Astrocyte (in vitro differentiated cells and primary cell): ENCODE results near the gene CROCC. TPM values are rescaled to one million over a fixed set of nuclear protein-coding genes. Genes with fewer than 3 reads are reported as not detected.

ENCODE experiments used
- DNase-seq: peaks from one replicate; pipeline ENCODE4 v3.0.0-alpha.2; 2010; ENCODE audit warnings: low read depth
- FAIRE-seq: peaks from 2 replicates; lab custom pipeline; 2011; peaks lifted over from hg19 to GRCh38; lab: Jason Lieb, UNC
- H2AFZ ChIP-seq: 2 replicates; pipeline ENCODE4 v1.6.0; 2012; ENCODE audit warnings: low read depth, low read length, inconsistent platforms
- H3K27ac ChIP-seq: 2 replicates; pipeline ENCODE4 v1.5.1; 2011; ENCODE audit warnings: low read depth, low read length, inconsistent platforms
- H3K27me3 ChIP-seq: 2 replicates; pipeline ENCODE4 v1.6.0; 2011; ENCODE audit warnings: low read length, inconsistent platforms; ENCODE audit not compliant: insufficient read depth
- H3K36me3 ChIP-seq: 2 replicates; pipeline ENCODE4 v1.5.1; 2011; ENCODE audit warnings: low read length, inconsistent platforms; ENCODE audit not compliant: insufficient read depth
- H3K4me1 ChIP-seq: 2 replicates; pipeline ENCODE4 v1.5.1; 2011; ENCODE audit warnings: low read length, inconsistent platforms; ENCODE audit not compliant: insufficient read depth
- H3K4me2 ChIP-seq: 2 replicates; pipeline ENCODE4 v1.6.0; 2012; ENCODE audit warnings: low read length, inconsistent platforms
- H3K4me3 ChIP-seq: 2 replicates; pipeline ENCODE4 v1.5.1; 2011; ENCODE audit warnings: low read depth, mild to moderate bottlenecking, low read length, inconsistent platforms; ENCODE audit not compliant: insufficient read depth
- H3K79me2 ChIP-seq: 2 replicates; pipeline ENCODE4 v1.6.0; 2012; ENCODE audit warnings: mild to moderate bottlenecking, low read length, inconsistent platforms; ENCODE audit not compliant: insufficient read depth
- H3K9ac ChIP-seq: 2 replicates; pipeline ENCODE4 v1.6.0; 2012; ENCODE audit warnings: mild to moderate bottlenecking, low read length, inconsistent platforms
- H3K9me3 ChIP-seq: 2 replicates; pipeline ENCODE4 v1.5.1; 2012; ENCODE audit warnings: low read depth, mild to moderate bottlenecking, low read length, inconsistent platforms; ENCODE audit not compliant: insufficient read depth
- H4K20me1 ChIP-seq: 2 replicates; pipeline ENCODE4 v1.6.0; 2012; ENCODE audit warnings: low read length, inconsistent platforms; ENCODE audit not compliant: insufficient read depth
- H3K27ac Mint-ChIP-seq: one replicate; pipeline ENCODE4 v1.8.0; 2021; ENCODE audit warnings: mild to moderate bottlenecking, mixed read lengths; ENCODE audit not compliant: unreplicated experiment
- H3K27me3 Mint-ChIP-seq: one replicate; pipeline ENCODE4 v1.8.0; 2021; ENCODE audit warnings: low read depth, mixed read lengths; ENCODE audit not compliant: unreplicated experiment
- H3K36me3 Mint-ChIP-seq: one replicate; pipeline ENCODE4 v1.8.0; 2021; ENCODE audit warnings: low read depth, mixed read lengths; ENCODE audit not compliant: unreplicated experiment
- H3K4me1 Mint-ChIP-seq: one replicate; pipeline ENCODE4 v1.8.0; 2021; ENCODE audit warnings: low read depth, mixed read lengths; ENCODE audit not compliant: unreplicated experiment
- H3K4me3 Mint-ChIP-seq: one replicate; pipeline ENCODE4 v1.8.0; 2021; ENCODE audit warnings: mild to moderate bottlenecking, moderate library complexity, mixed read lengths; ENCODE audit not compliant: unreplicated experiment
- H3K9me3 Mint-ChIP-seq: one replicate; pipeline ENCODE4 v1.8.0; 2021; ENCODE audit warnings: mild to moderate bottlenecking, mixed read lengths; ENCODE audit not compliant: unreplicated experiment
- CTCF ChIP-seq: IDR thresholded peaks from 2 replicates; pipeline ENCODE4 v1.5.1; 2011; ENCODE audit warnings: low read depth, mild to moderate bottlenecking, inconsistent platforms, low read length, moderate library complexity; ENCODE audit not compliant: insufficient read depth
- EZH2 ChIP-seq: IDR thresholded peaks from 2 replicates; pipeline ENCODE4 v1.6.1; 2012; ENCODE audit warnings: mild to moderate bottlenecking, low read length, inconsistent platforms; ENCODE audit not compliant: insufficient read depth
- total RNA-seq: library from RNA; stranded (reverse); gene quantifications from 2 replicates; pipeline ENCODE4 v1.2.1, GENCODE V29; 2021

Gene CROCC
- total RNA-seq, 1 donor from 2014 or later, result 12.1 TPM

GRCh38 chr1:16999863-17000262 is 78.1 kb downstream of the CROCC start:
- TF ChIP-seq EZH2 (no peak), CTCF (no peak)
- Histone ChIP-seq H4K20me1 (peaks cover 26% of the 10 kb centered on the region), H3K4me1 (peaks cover 13% of the 10 kb centered on the region), H3K4me2 (no peak overlapping the region), H2AFZ (no peak overlapping the region), H3K79me2 (no peaks in the 10 kb centered on the region), H3K4me3 (no peak overlapping the region), H3K36me3 (peaks cover 10% of the 10 kb centered on the region), H3K9me3 (no peaks in the 10 kb centered on the region), H3K27me3 (no peaks in the 10 kb centered on the region), H3K27ac (no peak overlapping the region), H3K9ac (no peak overlapping the region)
- Mint-ChIP-seq H3K9me3 (no peaks in the 10 kb centered on the region), H3K4me3 (no peak overlapping the region), H3K27ac (no peak overlapping the region), H3K4me1 (no peaks in the 10 kb centered on the region), H3K27me3 (no peaks in the 10 kb centered on the region), H3K36me3 (peaks cover 36% of the 10 kb centered on the region)
- FAIRE-seq (no peak), DNase-seq (no peak)

- Mint-ChIP-seq H3K27ac (no peak overlapping the region), H3K4me1 (no peaks in the 10 kb centered on the region), H3K36me3 (peaks cover 28% of the 10 kb centered on the region), H3K4me3 (no peak overlapping the region), H3K27me3 (no peaks in the 10 kb centered on the region), H3K9me3 (no peaks in the 10 kb centered on the region)
- TF ChIP-seq EZH2, result no peak
- no peak for TF ChIP-seq CTCF
- DNase-seq (no peak), FAIRE-seq (no peak)
- no peak overlapping the region for H3K27ac ChIP-seq
- H4K20me1 ChIP-seq, result peaks cover 35% of the 10 kb centered on the region
- H3K4me3 ChIP-seq, result no peak overlapping the region
- peaks cover 12% of the 10 kb centered on the region for H3K36me3 ChIP-seq
- no peaks in the 10 kb centered on the region for H3K9me3 ChIP-seq
- H3K4me1 ChIP-seq, result peaks cover 13% of the 10 kb centered on the region
- no peak overlapping the region for H3K4me2 ChIP-seq
- H3K27me3 ChIP-seq, result no peaks in the 10 kb centered on the region
- no peak overlapping the region for H2AFZ ChIP-seq
- no peaks in the 10 kb centered on the region for H3K79me2 ChIP-seq
- H3K9ac ChIP-seq, result no peak overlapping the region
Measured at GRCh38 chr1:17001760-17002523, 80.2 kb downstream of the CROCC start.

- H3K9me3 ChIP-seq, result no peaks in the 10 kb centered on the region
- Mint-ChIP-seq H3K9me3 (no peaks in the 10 kb centered on the region), H3K36me3 (peaks cover 28% of the 10 kb centered on the region), H3K4me3 (no peak overlapping the region), H3K27ac (no peak overlapping the region), H3K27me3 (no peaks in the 10 kb centered on the region), H3K4me1 (no peaks in the 10 kb centered on the region)
- H3K27ac ChIP-seq, result no peak overlapping the region
- H2AFZ ChIP-seq, result no peak overlapping the region
- H3K27me3 ChIP-seq, result no peaks in the 10 kb centered on the region
- H3K4me3 ChIP-seq, result no peak overlapping the region
- no peak for TF ChIP-seq EZH2
- no peak for TF ChIP-seq CTCF
- FAIRE-seq (no peak), DNase-seq (no peak)
- H3K4me2 ChIP-seq, result no peak overlapping the region
- peaks cover 12% of the 10 kb centered on the region for H3K36me3 ChIP-seq
- no peak overlapping the region for H3K9ac ChIP-seq
- peaks cover 37% of the 10 kb centered on the region for H4K20me1 ChIP-seq
- H3K79me2 ChIP-seq, result no peaks in the 10 kb centered on the region
- H3K4me1 ChIP-seq, result peaks cover 13% of the 10 kb centered on the region
Measured at GRCh38 chr1:17002524-17002902, 80.8 kb downstream of the CROCC start.
